GM23338 (cell line): Measurements from ENCODE around the gene SCN1B. TPM values are rescaled to one million over a fixed set of nuclear protein-coding genes. Genes with fewer than 3 reads are reported as not detected.
A peak's percentile ranks its signal among the peaks of the same experiment; 100 is the strongest.

ENCODE experiments used
- ATAC-seq: fragments of 200-7000 bp; cut with Tn5 transposase; 3 replicates; pipeline ENCODE4 v1.9.1; 2020
- DNase-seq: peaks from one replicate; pipeline ENCODE4 v3.0.0-alpha.2; 2015; ENCODE audit warnings: low spot score
- H2AFZ ChIP-seq: fragments of 200-600 bp; sonication (generic); 2 replicates; pipeline ENCODE4 v1.8.0; 2016; ENCODE audit warnings: antibody characterized with exemption, mild to moderate bottlenecking, moderate library complexity
- H3F3A ChIP-seq: fragments of 200-600 bp; sonication (generic); replicated peaks from 2 replicates; pipeline ENCODE4 v1.8.0; 2017; ENCODE audit warnings: antibody characterized with exemption, mixed run types, low read depth
- H3K27ac ChIP-seq: fragments of 200-600 bp; sonication (generic); 2 replicates; pipeline ENCODE4 v1.6.1; 2016; ENCODE audit warnings: low read depth
- H3K27me3 ChIP-seq: fragments of 200-600 bp; sonication (generic); 2 replicates; pipeline ENCODE4 v1.8.0; 2016; ENCODE audit warnings: mild to moderate bottlenecking, mixed run types, moderate library complexity; ENCODE audit not compliant: insufficient read depth
- H3K36me3 ChIP-seq: fragments of 200-600 bp; sonication (generic); 2 replicates; pipeline ENCODE4 v1.8.0; 2016; ENCODE audit warnings: mild to moderate bottlenecking; ENCODE audit not compliant: insufficient read depth
- H3K4me1 ChIP-seq: fragments of 200-600 bp; sonication (generic); 2 replicates; pipeline ENCODE4 v1.8.0; 2016; ENCODE audit warnings: mild to moderate bottlenecking, moderate library complexity; ENCODE audit not compliant: insufficient read depth
- H3K4me2 ChIP-seq: fragments of 200-600 bp; sonication (generic); 2 replicates; pipeline ENCODE4 v1.7.1; 2017; ENCODE audit warnings: mixed run types
- H3K4me3 ChIP-seq: fragments of 200-600 bp; sonication (generic); 2 replicates; pipeline ENCODE4 v1.6.1; 2016; ENCODE audit warnings: mixed run types
- H3K79me2 ChIP-seq: fragments of 200-600 bp; sonication (generic); replicated peaks from 2 replicates; pipeline ENCODE4 v1.8.0; 2017; ENCODE audit warnings: mild to moderate bottlenecking; ENCODE audit not compliant: insufficient read depth
- H3K9me2 ChIP-seq: fragments of 200-600 bp; sonication (generic); 2 replicates; pipeline ENCODE4 v1.8.0; 2017; ENCODE audit not compliant: insufficient read depth
- H4K20me1 ChIP-seq: fragments of 200-600 bp; sonication (generic); replicated peaks from 2 replicates; pipeline ENCODE4 v1.8.0; 2017; ENCODE audit warnings: mild to moderate bottlenecking; ENCODE audit not compliant: insufficient read depth
- H3K27ac Mint-ChIP-seq: 2 replicates; pipeline ENCODE4 v1.8.0; 2020; ENCODE audit warnings: inconsistent platforms, mild to moderate bottlenecking, moderate library complexity, mixed read lengths
- H3K27me3 Mint-ChIP-seq: 3 replicates; pipeline ENCODE4 v1.8.0; 2022; ENCODE audit warnings: low read depth, mild to moderate bottlenecking, moderate library complexity, mixed read lengths, inconsistent platforms; ENCODE audit not compliant: insufficient read depth, poor library complexity
- H3K36me3 Mint-ChIP-seq: 3 replicates; pipeline ENCODE4 v1.8.0; 2021; ENCODE audit warnings: low read depth, mild to moderate bottlenecking, inconsistent platforms, moderate library complexity, mixed read lengths
- H3K4me1 Mint-ChIP-seq: 3 replicates; pipeline ENCODE4 v1.8.0; 2020; ENCODE audit warnings: mild to moderate bottlenecking, inconsistent platforms, mixed read lengths
- H3K4me3 Mint-ChIP-seq: 3 replicates; pipeline ENCODE4 v1.8.0; 2021; ENCODE audit warnings: moderate library complexity, mild to moderate bottlenecking, inconsistent platforms, mixed read lengths
- H3K9me3 Mint-ChIP-seq: 3 replicates; pipeline ENCODE4 v1.8.0; 2020; ENCODE audit warnings: moderate library complexity, mild to moderate bottlenecking, inconsistent platforms, mixed read lengths
- CREB1 ChIP-seq: fragments of 250-450 bp; sonication (Bioruptor Pico); IDR thresholded peaks from 2 replicates; pipeline ENCODE4 v1.5.0; 2020; ENCODE audit warnings: low read depth, mild to moderate bottlenecking, moderate library complexity
- EZH2 ChIP-seq: fragments of 200-600 bp; sonication (generic); IDR thresholded peaks from one replicate; pipeline ENCODE4 v1.8.0; 2017; ENCODE audit warnings: antibody characterized with exemption, mild to moderate bottlenecking, low read depth; ENCODE audit not compliant: unreplicated experiment
- EZH2phosphoT487 ChIP-seq: fragments of 200-600 bp; sonication (generic); IDR thresholded peaks from one replicate; pipeline ENCODE4 v1.8.1; 2018; ENCODE audit warnings: antibody characterized with exemption; ENCODE audit not compliant: unreplicated experiment
- JUNB ChIP-seq: IDR thresholded peaks from one replicate; pipeline ENCODE4 v1.6.1; 2016; ENCODE audit warnings: antibody characterized with exemption; ENCODE audit not compliant: unreplicated experiment
- NANOG ChIP-seq: IDR thresholded peaks from 2 replicates; pipeline ENCODE4 v1.6.1; 2016; ENCODE audit warnings: antibody characterized with exemption, borderline replicate concordance
- POLR2AphosphoS5 ChIP-seq: IDR thresholded peaks from 2 replicates; pipeline ENCODE4 v1.6.1; 2016; ENCODE audit warnings: antibody characterized with exemption, low read depth
- STAT1 ChIP-seq: IDR thresholded peaks from one replicate; pipeline ENCODE4 v1.6.1; 2016; ENCODE audit warnings: antibody characterized with exemption; ENCODE audit not compliant: unreplicated experiment
- ZNF114 ChIP-seq: fragments of 250-450 bp; sonication (Bioruptor Pico); IDR thresholded peaks from 2 replicates; pipeline ENCODE4 v1.5.0; 2020; ENCODE audit warnings: mild to moderate bottlenecking, moderate library complexity
- ZNF331 ChIP-seq: fragments of 250-450 bp; sonication (Bioruptor Pico); IDR thresholded peaks from 2 replicates; pipeline ENCODE4 v1.5.0; 2020; ENCODE audit warnings: low read depth, mild to moderate bottlenecking, moderate library complexity
- polyA plus RNA-seq: library from polyadenylated mRNA; unstranded; fragments of >200 nt; fragmentation: Nextera tagmentation; extraction: Ambion mirVana; gene quantifications from 2 replicates; pipeline ENCODE4 v1.2.1, GENCODE V29; 2016
- total RNA-seq: library from RNA; depleted of rRNA; stranded (reverse); fragments of >200 nt; shearing (Covaris generic); gene quantifications from 2 replicates; pipeline ENCODE4 v1.2.3, GENCODE V29; 2014
- TF ChIP-seq, protein P1 (sequence below): IDR thresholded peaks from one replicate; pipeline ENCODE4 v1.6.1; 2018; ENCODE audit warnings: antibody characterized with exemption; ENCODE audit not compliant: unreplicated experiment
- TF ChIP-seq, protein P2 (sequence below): fragments of 250-450 bp; sonication (Bioruptor Pico); IDR thresholded peaks from 2 replicates; pipeline ENCODE4 v1.5.0; 2020; ENCODE audit warnings: mild to moderate bottlenecking, moderate library complexity
- TF ChIP-seq, protein P3 (sequence below), 2 experiments: fragments of 200-600 bp in 1 of 2; sonication (generic) in 1 of 2; conservative IDR thresholded peaks; 2 replicates each; pipeline versions ENCODE4 v1.5.1 to v1.6.1; 2016 to 2017; ENCODE audit warnings: antibody characterized with exemption in 2 of 2, low read depth in 2 of 2, mild to moderate bottlenecking in 2 of 2, moderate library complexity in 1 of 2
- TF ChIP-seq, protein P4 (sequence below): IDR thresholded peaks from 2 replicates; pipeline ENCODE4 v1.6.1; 2016; ENCODE audit warnings: antibody characterized with exemption

The SCN1B gene
- total and polyA plus RNA-seq, 2 experiments from 2014 or later: 1.7 to 4.8 TPM

DNA sequence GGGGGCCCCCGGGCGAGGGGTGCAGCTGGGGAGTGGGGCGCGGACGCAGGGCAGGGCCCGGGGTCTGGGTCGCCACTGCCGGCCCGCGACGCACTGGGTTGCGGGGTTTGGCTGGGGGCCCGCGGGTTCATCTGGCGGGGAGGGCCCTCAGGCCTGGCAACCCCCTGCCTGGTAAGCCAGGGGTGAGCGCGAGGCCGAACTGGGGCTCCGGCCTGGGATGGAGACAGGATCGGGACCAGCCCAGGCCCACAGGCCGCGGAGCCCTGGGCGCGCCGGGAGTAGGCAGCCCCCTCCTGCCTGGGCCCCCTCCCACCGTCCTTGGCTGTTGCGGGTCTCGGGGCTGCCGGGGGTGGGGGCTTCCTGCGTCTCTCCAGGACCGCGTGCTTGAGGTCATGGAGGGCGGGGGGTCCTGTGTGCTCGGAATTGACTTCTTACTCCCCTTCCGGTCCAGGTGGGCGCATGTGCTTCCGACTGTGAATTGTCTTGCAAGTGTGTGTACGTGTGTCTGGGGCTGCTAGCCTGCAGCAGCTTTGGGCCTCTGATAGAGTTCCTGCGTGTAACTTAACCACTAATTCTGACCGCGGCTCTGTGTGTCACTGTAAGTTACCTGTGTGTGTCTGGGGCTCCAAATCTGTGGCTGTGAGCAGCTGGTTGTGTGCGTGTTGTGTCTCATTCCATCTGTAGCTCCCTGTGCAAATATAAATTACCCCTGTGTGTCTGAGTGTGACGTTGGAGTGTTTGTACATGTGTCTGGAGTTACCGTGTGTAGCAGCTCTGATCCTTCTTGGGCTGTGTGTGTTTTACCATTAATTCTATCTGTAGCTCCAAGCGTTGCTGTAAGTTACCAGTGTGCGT, 29.4 kb upstream of the SCN1B start:
- Histone ChIP-seq H3K27ac (peak overlapping the region; percentile 90), H2AFZ (no peak overlapping the region), H4K20me1 (peaks cover 32% of the 10 kb centered on the region), H3K4me3 (peak overlapping the region; percentile 90), H3K79me2 (peaks cover 54% of the 10 kb centered on the region), H3K4me2 (peak overlapping the region; percentile 99), H3K27me3 (no peaks in the 10 kb centered on the region), H3K9me2 (no peaks in the 10 kb centered on the region), H3F3A (peaks cover 23% of the 10 kb centered on the region), H3K4me1 (peaks cover 57% of the 10 kb centered on the region), H3K36me3 (peaks cover 11% of the 10 kb centered on the region)
- Mint-ChIP-seq H3K36me3 (peaks cover 44% of the 10 kb centered on the region), H3K27ac (peak overlapping the region; percentile 96), H3K4me3 (peak overlapping the region; percentile 96), H3K9me3 (no peaks in the 10 kb centered on the region; the same call in 2 of the 3 replicates), H3K27me3 (peaks cover 24% of the 10 kb centered on the region), H3K4me1 (peaks cover 50% of the 10 kb centered on the region)
- TF ChIP-seq ZNF331 (no peak), JUNB (no peak), EZH2phosphoT487 (no peak), POLR2AphosphoS5 (no peak), ZNF114 (no peak), CREB1 (CRISPR knock-in tag) (no peak), EZH2 (no peak), STAT1 (no peak), NANOG (no peak)
- TF ChIP-seq, protein P1, sequence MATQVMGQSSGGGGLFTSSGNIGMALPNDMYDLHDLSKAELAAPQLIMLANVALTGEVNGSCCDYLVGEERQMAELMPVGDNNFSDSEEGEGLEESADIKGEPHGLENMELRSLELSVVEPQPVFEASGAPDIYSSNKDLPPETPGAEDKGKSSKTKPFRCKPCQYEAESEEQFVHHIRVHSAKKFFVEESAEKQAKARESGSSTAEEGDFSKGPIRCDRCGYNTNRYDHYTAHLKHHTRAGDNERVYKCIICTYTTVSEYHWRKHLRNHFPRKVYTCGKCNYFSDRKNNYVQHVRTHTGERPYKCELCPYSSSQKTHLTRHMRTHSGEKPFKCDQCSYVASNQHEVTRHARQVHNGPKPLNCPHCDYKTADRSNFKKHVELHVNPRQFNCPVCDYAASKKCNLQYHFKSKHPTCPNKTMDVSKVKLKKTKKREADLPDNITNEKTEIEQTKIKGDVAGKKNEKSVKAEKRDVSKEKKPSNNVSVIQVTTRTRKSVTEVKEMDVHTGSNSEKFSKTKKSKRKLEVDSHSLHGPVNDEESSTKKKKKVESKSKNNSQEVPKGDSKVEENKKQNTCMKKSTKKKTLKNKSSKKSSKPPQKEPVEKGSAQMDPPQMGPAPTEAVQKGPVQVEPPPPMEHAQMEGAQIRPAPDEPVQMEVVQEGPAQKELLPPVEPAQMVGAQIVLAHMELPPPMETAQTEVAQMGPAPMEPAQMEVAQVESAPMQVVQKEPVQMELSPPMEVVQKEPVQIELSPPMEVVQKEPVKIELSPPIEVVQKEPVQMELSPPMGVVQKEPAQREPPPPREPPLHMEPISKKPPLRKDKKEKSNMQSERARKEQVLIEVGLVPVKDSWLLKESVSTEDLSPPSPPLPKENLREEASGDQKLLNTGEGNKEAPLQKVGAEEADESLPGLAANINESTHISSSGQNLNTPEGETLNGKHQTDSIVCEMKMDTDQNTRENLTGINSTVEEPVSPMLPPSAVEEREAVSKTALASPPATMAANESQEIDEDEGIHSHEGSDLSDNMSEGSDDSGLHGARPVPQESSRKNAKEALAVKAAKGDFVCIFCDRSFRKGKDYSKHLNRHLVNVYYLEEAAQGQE: no peak
- TF ChIP-seq, protein P2, sequence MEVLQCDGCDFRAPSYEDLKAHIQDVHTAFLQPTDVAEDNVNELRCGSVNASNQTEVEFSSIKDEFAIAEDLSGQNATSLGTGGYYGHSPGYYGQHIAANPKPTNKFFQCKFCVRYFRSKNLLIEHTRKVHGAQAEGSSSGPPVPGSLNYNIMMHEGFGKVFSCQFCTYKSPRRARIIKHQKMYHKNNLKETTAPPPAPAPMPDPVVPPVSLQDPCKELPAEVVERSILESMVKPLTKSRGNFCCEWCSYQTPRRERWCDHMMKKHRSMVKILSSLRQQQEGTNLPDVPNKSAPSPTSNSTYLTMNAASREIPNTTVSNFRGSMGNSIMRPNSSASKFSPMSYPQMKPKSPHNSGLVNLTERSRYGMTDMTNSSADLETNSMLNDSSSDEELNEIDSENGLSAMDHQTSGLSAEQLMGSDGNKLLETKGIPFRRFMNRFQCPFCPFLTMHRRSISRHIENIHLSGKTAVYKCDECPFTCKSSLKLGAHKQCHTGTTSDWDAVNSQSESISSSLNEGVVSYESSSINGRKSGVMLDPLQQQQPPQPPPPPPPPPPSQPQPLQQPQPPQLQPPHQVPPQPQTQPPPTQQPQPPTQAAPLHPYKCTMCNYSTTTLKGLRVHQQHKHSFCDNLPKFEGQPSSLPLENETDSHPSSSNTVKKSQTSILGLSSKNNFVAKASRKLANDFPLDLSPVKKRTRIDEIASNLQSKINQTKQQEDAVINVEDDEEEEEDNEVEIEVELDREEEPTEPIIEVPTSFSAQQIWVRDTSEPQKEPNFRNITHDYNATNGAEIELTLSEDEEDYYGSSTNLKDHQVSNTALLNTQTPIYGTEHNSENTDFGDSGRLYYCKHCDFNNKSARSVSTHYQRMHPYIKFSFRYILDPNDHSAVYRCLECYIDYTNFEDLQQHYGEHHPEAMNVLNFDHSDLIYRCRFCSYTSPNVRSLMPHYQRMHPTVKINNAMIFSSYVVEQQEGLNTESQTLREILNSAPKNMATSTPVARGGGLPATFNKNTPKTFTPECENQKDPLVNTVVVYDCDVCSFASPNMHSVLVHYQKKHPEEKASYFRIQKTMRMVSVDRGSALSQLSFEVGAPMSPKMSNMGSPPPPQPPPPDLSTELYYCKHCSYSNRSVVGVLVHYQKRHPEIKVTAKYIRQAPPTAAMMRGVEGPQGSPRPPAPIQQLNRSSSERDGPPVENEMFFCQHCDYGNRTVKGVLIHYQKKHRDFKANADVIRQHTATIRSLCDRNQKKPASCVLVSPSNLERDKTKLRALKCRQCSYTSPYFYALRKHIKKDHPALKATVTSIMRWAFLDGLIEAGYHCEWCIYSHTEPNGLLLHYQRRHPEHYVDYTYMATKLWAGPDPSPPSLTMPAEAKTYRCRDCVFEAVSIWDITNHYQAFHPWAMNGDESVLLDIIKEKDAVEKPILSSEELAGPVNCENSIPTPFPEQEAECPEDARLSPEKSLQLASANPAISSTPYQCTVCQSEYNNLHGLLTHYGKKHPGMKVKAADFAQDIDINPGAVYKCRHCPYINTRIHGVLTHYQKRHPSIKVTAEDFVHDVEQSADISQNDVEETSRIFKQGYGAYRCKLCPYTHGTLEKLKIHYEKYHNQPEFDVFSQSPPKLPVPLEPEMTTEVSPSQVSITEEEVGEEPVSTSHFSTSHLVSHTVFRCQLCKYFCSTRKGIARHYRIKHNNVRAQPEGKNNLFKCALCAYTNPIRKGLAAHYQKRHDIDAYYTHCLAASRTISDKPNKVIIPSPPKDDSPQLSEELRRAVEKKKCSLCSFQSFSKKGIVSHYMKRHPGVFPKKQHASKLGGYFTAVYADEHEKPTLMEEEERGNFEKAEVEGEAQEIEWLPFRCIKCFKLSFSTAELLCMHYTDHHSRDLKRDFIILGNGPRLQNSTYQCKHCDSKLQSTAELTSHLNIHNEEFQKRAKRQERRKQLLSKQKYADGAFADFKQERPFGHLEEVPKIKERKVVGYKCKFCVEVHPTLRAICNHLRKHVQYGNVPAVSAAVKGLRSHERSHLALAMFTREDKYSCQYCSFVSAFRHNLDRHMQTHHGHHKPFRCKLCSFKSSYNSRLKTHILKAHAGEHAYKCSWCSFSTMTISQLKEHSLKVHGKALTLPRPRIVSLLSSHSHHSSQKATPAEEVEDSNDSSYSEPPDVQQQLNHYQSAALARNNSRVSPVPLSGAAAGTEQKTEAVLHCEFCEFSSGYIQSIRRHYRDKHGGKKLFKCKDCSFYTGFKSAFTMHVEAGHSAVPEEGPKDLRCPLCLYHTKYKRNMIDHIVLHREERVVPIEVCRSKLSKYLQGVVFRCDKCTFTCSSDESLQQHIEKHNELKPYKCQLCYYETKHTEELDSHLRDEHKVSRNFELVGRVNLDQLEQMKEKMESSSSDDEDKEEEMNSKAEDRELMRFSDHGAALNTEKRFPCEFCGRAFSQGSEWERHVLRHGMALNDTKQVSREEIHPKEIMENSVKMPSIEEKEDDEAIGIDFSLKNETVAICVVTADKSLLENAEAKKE (CRISPR knock-in tag): no peak
- TF ChIP-seq, protein P3, sequence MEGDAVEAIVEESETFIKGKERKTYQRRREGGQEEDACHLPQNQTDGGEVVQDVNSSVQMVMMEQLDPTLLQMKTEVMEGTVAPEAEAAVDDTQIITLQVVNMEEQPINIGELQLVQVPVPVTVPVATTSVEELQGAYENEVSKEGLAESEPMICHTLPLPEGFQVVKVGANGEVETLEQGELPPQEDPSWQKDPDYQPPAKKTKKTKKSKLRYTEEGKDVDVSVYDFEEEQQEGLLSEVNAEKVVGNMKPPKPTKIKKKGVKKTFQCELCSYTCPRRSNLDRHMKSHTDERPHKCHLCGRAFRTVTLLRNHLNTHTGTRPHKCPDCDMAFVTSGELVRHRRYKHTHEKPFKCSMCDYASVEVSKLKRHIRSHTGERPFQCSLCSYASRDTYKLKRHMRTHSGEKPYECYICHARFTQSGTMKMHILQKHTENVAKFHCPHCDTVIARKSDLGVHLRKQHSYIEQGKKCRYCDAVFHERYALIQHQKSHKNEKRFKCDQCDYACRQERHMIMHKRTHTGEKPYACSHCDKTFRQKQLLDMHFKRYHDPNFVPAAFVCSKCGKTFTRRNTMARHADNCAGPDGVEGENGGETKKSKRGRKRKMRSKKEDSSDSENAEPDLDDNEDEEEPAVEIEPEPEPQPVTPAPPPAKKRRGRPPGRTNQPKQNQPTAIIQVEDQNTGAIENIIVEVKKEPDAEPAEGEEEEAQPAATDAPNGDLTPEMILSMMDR (conservative IDR thresholded peaks at IDR 0.05; ENCODE audit: low read depth in 2 of 2): no peak
- TF ChIP-seq, protein P4, sequence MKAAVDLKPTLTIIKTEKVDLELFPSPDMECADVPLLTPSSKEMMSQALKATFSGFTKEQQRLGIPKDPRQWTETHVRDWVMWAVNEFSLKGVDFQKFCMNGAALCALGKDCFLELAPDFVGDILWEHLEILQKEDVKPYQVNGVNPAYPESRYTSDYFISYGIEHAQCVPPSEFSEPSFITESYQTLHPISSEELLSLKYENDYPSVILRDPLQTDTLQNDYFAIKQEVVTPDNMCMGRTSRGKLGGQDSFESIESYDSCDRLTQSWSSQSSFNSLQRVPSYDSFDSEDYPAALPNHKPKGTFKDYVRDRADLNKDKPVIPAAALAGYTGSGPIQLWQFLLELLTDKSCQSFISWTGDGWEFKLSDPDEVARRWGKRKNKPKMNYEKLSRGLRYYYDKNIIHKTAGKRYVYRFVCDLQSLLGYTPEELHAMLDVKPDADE: no peak
- DNase-seq: peak; percentile 69
- ATAC-seq: peak; percentile 2
